Prostate gland (tissue), 2 donors: ENCODE data around the gene C1orf115.

ENCODE experiments used
- POLR2A ChIP-seq: fragments of 450-650 bp; IDR thresholded peaks from one replicate; pipeline ENCODE4 v1.6.1; 2016; ENCODE audit warnings: antibody characterized with exemption, mild to moderate bottlenecking
- POLR2AphosphoS5 ChIP-seq: sonication (generic); formaldehyde crosslinking; IDR thresholded peaks from one replicate; pipeline ENCODE4 v1.6.1; 2017; ENCODE audit warnings: antibody characterized with exemption
- TF ChIP-seq, protein P1 (sequence below), 4 experiments: fragments of 200-600 bp in 2 of 4; fragments of 450-650 bp in 2 of 4; sonication (generic) in 2 of 4; IDR thresholded peaks; 1 replicate in 3 of 4; 2 replicates in 1 of 4; pipeline ENCODE4 v1.5.1; 2016 to 2019; ENCODE audit warnings: antibody characterized with exemption in 4 of 4, mild to moderate bottlenecking in 2 of 4, moderate library complexity in 2 of 4

- TF ChIP-seq, protein P1, sequence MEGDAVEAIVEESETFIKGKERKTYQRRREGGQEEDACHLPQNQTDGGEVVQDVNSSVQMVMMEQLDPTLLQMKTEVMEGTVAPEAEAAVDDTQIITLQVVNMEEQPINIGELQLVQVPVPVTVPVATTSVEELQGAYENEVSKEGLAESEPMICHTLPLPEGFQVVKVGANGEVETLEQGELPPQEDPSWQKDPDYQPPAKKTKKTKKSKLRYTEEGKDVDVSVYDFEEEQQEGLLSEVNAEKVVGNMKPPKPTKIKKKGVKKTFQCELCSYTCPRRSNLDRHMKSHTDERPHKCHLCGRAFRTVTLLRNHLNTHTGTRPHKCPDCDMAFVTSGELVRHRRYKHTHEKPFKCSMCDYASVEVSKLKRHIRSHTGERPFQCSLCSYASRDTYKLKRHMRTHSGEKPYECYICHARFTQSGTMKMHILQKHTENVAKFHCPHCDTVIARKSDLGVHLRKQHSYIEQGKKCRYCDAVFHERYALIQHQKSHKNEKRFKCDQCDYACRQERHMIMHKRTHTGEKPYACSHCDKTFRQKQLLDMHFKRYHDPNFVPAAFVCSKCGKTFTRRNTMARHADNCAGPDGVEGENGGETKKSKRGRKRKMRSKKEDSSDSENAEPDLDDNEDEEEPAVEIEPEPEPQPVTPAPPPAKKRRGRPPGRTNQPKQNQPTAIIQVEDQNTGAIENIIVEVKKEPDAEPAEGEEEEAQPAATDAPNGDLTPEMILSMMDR (IDR thresholded peaks at IDR 0.05): no peak
- TF ChIP-seq POLR2A: no peak
- no peak for TF ChIP-seq POLR2AphosphoS5
Measured at GRCh38 chr1:220655961-220656740, 34.0 kb upstream of the C1orf115 start.
